ENCODE measurements around the gene LRRC75A.
"Not testable (repeated sequence)": the region's sequence is repeated elsewhere in the genome, so short reads cannot be mapped to it uniquely, and the experiment has no call there.

Gene LRRC75A

GRCh38 chr17:16491703-16492612 lies at the start of gene LRRC75A:
TSS of gene LRRC75A (minus strand) at chr17:16492193. CDS start at chr17:16491990, 203 bp downstream.
- H3K27me3 ChIP-seq (ENCODE audit: control insufficient read depth in 1 of 2, insufficient read depth in 2 of 2, low read length in 2 of 2), result peaks cover 2 to 11% of the 10 kb centered on the region in 2 donors
- no peaks in the 10 kb centered on the region for H3K9me3 ChIP-seq (ENCODE audit: control insufficient read depth in 2 of 2, low read length in 2 of 2)
- peaks cover 15% of the 10 kb centered on the region for H3K4me1 ChIP-seq (ENCODE audit: control insufficient read depth, insufficient read depth, low read length)
- H3K36me3 ChIP-seq (ENCODE audit: control insufficient read depth in 2 of 2, insufficient read depth in 2 of 2, low read length in 2 of 2), result no peaks in the 10 kb centered on the region
- H3K9ac ChIP-seq (ENCODE audit: low read length in 2 of 2), result peak within 1 kb of the TSS; percentile 21 to 55
- no peak within 1 kb of the TSS for H3K27ac ChIP-seq (ENCODE audit: low read length)
- peak within 1 kb of the TSS; percentile 43 to 71 for H3K4me3 ChIP-seq (ENCODE audit: low read length in 2 of 2)

- Histone ChIP-seq H3K27me3 (ENCODE audit: control insufficient read depth in 1 of 2, insufficient read depth in 2 of 2, low read length in 2 of 2) (peaks cover 0 to under 1% of the 10 kb centered on the region in 2 donors), H3K27ac (ENCODE audit: low read length) (no peak overlapping the region), H3K9ac (ENCODE audit: low read length in 2 of 2) (no peak overlapping the region), H3K4me1 (ENCODE audit: control insufficient read depth, insufficient read depth, low read length) (no peaks in the 10 kb centered on the region), H3K9me3 (ENCODE audit: control insufficient read depth in 2 of 2, low read length in 2 of 2) (no peaks in the 10 kb centered on the region), H3K36me3 (ENCODE audit: control insufficient read depth in 2 of 2, insufficient read depth in 2 of 2, low read length in 2 of 2) (no peaks in the 10 kb centered on the region), H3K4me3 (ENCODE audit: low read length in 2 of 2) (peak overlapping the region in 1 of 2 donors; percentile 52)
These were observed 45.1 kb upstream of the LRRC75A start for GRCh38 chr17:16537130-16537458.

GRCh38 chr17:16534236-16534635 lies 42.2 kb upstream of the LRRC75A start:
- H3K36me3 ChIP-seq (ENCODE audit: control insufficient read depth in 2 of 2, insufficient read depth in 2 of 2, low read length in 2 of 2), result no peaks in the 10 kb centered on the region
- H3K27me3 ChIP-seq (ENCODE audit: control insufficient read depth in 1 of 2, insufficient read depth in 2 of 2, low read length in 2 of 2), result peaks cover 0 to 2% of the 10 kb centered on the region in 2 donors
- no peak overlapping the region for H3K9ac ChIP-seq (ENCODE audit: low read length in 2 of 2)
- no peaks in the 10 kb centered on the region for H3K9me3 ChIP-seq (ENCODE audit: control insufficient read depth in 2 of 2, low read length in 2 of 2)
- H3K4me1 ChIP-seq (ENCODE audit: control insufficient read depth, insufficient read depth, low read length), result no peaks in the 10 kb centered on the region
- no peak overlapping the region for H3K4me3 ChIP-seq (ENCODE audit: low read length in 2 of 2)
- no peak overlapping the region for H3K27ac ChIP-seq (ENCODE audit: low read length)

GRCh38 chr17:16529906-16530305 lies 37.9 kb upstream of the LRRC75A start:
- no peaks in the 10 kb centered on the region for H3K36me3 ChIP-seq (ENCODE audit: control insufficient read depth in 2 of 2, insufficient read depth in 2 of 2, low read length in 2 of 2)
- no peak overlapping the region for H3K4me3 ChIP-seq (ENCODE audit: low read length in 2 of 2)
- H3K27me3 ChIP-seq (ENCODE audit: control insufficient read depth in 1 of 2, insufficient read depth in 2 of 2, low read length in 2 of 2), result peaks cover 2 to 6% of the 10 kb centered on the region in 2 donors
- H3K9me3 ChIP-seq (ENCODE audit: control insufficient read depth in 2 of 2, low read length in 2 of 2), result no peaks in the 10 kb centered on the region
- no peak overlapping the region for H3K27ac ChIP-seq (ENCODE audit: low read length)
- H3K4me1 ChIP-seq (ENCODE audit: control insufficient read depth, insufficient read depth, low read length), result no peaks in the 10 kb centered on the region
- no peak overlapping the region for H3K9ac ChIP-seq (ENCODE audit: low read length in 2 of 2)

GRCh38 chr17:16527298-16527697 lies 35.3 kb upstream of the LRRC75A start:
- no peak overlapping the region for H3K9ac ChIP-seq (ENCODE audit: low read length in 2 of 2)

GRCh38 chr17:16525556-16525955 lies 33.6 kb upstream of the LRRC75A start:
- H3K36me3 ChIP-seq (ENCODE audit: control insufficient read depth in 2 of 2, insufficient read depth in 2 of 2, low read length in 2 of 2); H3K27ac ChIP-seq (ENCODE audit: low read length); H3K27me3 ChIP-seq (ENCODE audit: control insufficient read depth in 1 of 2, insufficient read depth in 2 of 2, low read length in 2 of 2); H3K4me1 ChIP-seq (ENCODE audit: control insufficient read depth, insufficient read depth, low read length); H3K4me3 ChIP-seq (ENCODE audit: low read length in 2 of 2); H3K9ac ChIP-seq (ENCODE audit: low read length in 2 of 2); H3K9me3 ChIP-seq (ENCODE audit: control insufficient read depth in 2 of 2, low read length in 2 of 2): not testable (repeated sequence)

More at GRCh38 chr17:16527298-16527697, 35.3 kb upstream of the LRRC75A start:
- H3K9me3 ChIP-seq (ENCODE audit: control insufficient read depth in 2 of 2, low read length in 2 of 2), result no peaks in the 10 kb centered on the region
- H3K4me1 ChIP-seq (ENCODE audit: control insufficient read depth, insufficient read depth, low read length), result no peaks in the 10 kb centered on the region
- H3K27me3 ChIP-seq (ENCODE audit: control insufficient read depth in 1 of 2, insufficient read depth in 2 of 2, low read length in 2 of 2), result peaks cover 2 to 6% of the 10 kb centered on the region in 2 donors
- no peaks in the 10 kb centered on the region for H3K36me3 ChIP-seq (ENCODE audit: control insufficient read depth in 2 of 2, insufficient read depth in 2 of 2, low read length in 2 of 2)
- no peak overlapping the region for H3K27ac ChIP-seq (ENCODE audit: low read length)
- H3K4me3 ChIP-seq (ENCODE audit: low read length in 2 of 2), result no peak overlapping the region

- Histone ChIP-seq H3K27ac (ENCODE audit: low read length) (no peak overlapping the region), H3K4me3 (ENCODE audit: low read length in 2 of 2) (peak overlapping the region in 1 of 2 donors; percentile 22), H3K9ac (ENCODE audit: low read length in 2 of 2) (no peak overlapping the region), H3K4me1 (ENCODE audit: control insufficient read depth, insufficient read depth, low read length) (peaks cover 7% of the 10 kb centered on the region), H3K36me3 (ENCODE audit: control insufficient read depth in 2 of 2, insufficient read depth in 2 of 2, low read length in 2 of 2) (no peaks in the 10 kb centered on the region), H3K9me3 (ENCODE audit: control insufficient read depth in 2 of 2, low read length in 2 of 2) (no peaks in the 10 kb centered on the region), H3K27me3 (ENCODE audit: control insufficient read depth in 1 of 2, insufficient read depth in 2 of 2, low read length in 2 of 2) (peaks cover 6 to 11% of the 10 kb centered on the region in 2 donors)
These were observed 29.2 kb upstream of the LRRC75A start for GRCh38 chr17:16521070-16521727.

- Histone ChIP-seq H3K27me3 (ENCODE audit: control insufficient read depth in 1 of 2, insufficient read depth in 2 of 2, low read length in 2 of 2) (peaks cover 6 to 16% of the 10 kb centered on the region in 2 donors), H3K4me3 (ENCODE audit: low read length in 2 of 2) (no peak overlapping the region), H3K9ac (ENCODE audit: low read length in 2 of 2) (no peak overlapping the region), H3K36me3 (ENCODE audit: control insufficient read depth in 2 of 2, insufficient read depth in 2 of 2, low read length in 2 of 2) (no peaks in the 10 kb centered on the region), H3K4me1 (ENCODE audit: control insufficient read depth, insufficient read depth, low read length) (peaks cover 7% of the 10 kb centered on the region), H3K9me3 (ENCODE audit: control insufficient read depth in 2 of 2, low read length in 2 of 2) (no peaks in the 10 kb centered on the region), H3K27ac (ENCODE audit: low read length) (no peak overlapping the region)
These were observed 27.0 kb upstream of the LRRC75A start for GRCh38 chr17:16519021-16519420.

- Histone ChIP-seq H3K27me3 (ENCODE audit: control insufficient read depth in 1 of 2, insufficient read depth in 2 of 2, low read length in 2 of 2) (peaks cover 6 to 16% of the 10 kb centered on the region in 2 donors), H3K9ac (ENCODE audit: low read length in 2 of 2) (no peak overlapping the region), H3K4me3 (ENCODE audit: low read length in 2 of 2) (no peak overlapping the region)
These were observed 25.5 kb upstream of the LRRC75A start for GRCh38 chr17:16517477-16517876.

GRCh38 chr17:16516594-16517051 lies 24.6 kb upstream of the LRRC75A start:
- no peak overlapping the region for H3K9ac ChIP-seq (ENCODE audit: low read length in 2 of 2)
- no peaks in the 10 kb centered on the region for H3K9me3 ChIP-seq (ENCODE audit: control insufficient read depth in 2 of 2, low read length in 2 of 2)
- no peaks in the 10 kb centered on the region for H3K36me3 ChIP-seq (ENCODE audit: control insufficient read depth in 2 of 2, insufficient read depth in 2 of 2, low read length in 2 of 2)
- peaks cover 6 to 16% of the 10 kb centered on the region in 2 donors for H3K27me3 ChIP-seq (ENCODE audit: control insufficient read depth in 1 of 2, insufficient read depth in 2 of 2, low read length in 2 of 2)
- peaks cover 7% of the 10 kb centered on the region for H3K4me1 ChIP-seq (ENCODE audit: control insufficient read depth, insufficient read depth, low read length)
- peak overlapping the region; percentile 29 to 40 for H3K4me3 ChIP-seq (ENCODE audit: low read length in 2 of 2)
- no peak overlapping the region for H3K27ac ChIP-seq (ENCODE audit: low read length)

More at GRCh38 chr17:16517477-16517876, 25.5 kb upstream of the LRRC75A start:
- Histone ChIP-seq H3K9me3 (ENCODE audit: control insufficient read depth in 2 of 2, low read length in 2 of 2) (no peaks in the 10 kb centered on the region), H3K27ac (ENCODE audit: low read length) (no peak overlapping the region), H3K4me1 (ENCODE audit: control insufficient read depth, insufficient read depth, low read length) (peaks cover 7% of the 10 kb centered on the region), H3K36me3 (ENCODE audit: control insufficient read depth in 2 of 2, insufficient read depth in 2 of 2, low read length in 2 of 2) (no peaks in the 10 kb centered on the region)
